A204.1 (cell line): ENCODE measurements around the gene SPA17.

ENCODE experiments used
- FAIRE-seq: peaks from 2 replicates; lab custom pipeline; 2012; peaks lifted over from hg19 to GRCh38; lab: Jason Lieb, UNC

Gene SPA17

DNA sequence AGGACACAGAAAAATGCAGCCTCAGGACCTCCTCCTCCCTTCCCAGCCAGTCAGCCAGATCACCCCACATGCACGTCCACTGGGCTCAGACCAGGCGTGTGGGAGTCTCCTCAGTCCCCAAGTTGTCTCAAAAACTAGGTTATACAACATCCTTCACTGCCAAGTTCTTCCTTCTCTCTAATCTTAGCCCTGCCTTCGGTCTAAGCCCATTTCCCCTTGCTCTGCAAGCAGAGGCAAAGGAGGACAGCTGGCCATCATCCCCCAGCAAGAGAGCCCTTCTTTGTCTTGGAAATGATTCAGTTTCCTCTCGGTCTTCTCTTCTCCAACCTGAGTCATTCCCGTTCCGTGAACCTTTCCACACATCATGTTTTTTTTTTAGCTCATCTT lies 52.0 kb downstream of the SPA17 start:
- no peak for FAIRE-seq

DNA sequence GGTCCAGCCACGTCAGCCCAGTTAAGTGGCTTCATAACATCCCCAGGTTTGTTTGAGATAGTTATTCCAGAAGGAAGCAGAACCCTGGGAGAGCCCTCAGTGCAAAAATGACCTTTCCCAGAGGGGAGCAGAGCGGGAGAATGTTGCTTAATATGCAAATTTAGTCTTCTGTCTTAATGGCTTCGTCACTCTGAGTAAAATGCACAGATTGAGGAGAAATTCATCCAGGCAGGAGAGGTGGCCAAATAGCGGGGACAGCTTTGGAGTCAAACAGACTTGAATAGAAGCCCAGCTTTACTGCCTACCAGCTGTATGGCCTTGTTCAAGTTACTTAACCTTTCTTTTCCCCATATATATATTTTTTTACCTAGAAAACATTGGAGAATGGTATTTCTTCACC lies 53.8 kb downstream of the SPA17 start:
- no peak for FAIRE-seq

DNA sequence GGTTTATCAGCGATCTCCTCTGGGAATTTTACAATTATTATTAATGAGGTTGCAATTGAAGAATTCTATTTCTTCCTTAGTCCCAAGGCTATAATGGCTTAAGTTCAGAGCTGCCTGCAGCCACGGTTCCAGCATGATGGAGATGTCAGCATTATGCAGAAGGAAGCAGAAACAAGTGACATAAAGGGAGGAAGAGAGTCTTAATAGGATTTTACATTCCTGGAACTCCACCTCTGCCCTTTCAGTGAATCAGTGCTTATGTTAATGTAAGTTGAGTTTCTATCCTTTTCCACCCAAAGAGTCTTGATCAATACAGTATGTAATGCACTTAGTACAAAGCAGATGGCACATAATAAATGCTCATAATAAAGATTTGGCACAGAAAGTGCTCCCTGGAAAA lies 54.4 kb downstream of the SPA17 start:
- FAIRE-seq, result no peak

DNA sequence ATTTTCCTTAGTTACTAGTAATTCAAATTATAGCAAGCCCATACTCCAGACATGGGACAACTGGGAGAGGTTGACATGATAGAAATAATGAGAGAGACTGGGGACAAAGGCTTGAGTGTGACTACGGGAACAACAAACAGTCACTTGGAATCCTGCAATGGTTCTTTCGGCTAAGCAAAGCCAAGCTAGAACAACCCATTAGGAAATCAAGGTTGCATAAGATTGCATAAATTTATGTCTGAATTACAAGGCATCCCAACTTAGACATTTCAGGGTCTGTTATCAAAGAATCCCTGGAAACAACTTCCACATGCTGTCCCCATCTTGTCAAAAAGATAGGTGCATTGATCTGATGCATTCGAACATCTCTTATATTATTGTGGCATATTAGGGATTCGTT lies 55.9 kb downstream of the SPA17 start:
- no peak for FAIRE-seq

DNA sequence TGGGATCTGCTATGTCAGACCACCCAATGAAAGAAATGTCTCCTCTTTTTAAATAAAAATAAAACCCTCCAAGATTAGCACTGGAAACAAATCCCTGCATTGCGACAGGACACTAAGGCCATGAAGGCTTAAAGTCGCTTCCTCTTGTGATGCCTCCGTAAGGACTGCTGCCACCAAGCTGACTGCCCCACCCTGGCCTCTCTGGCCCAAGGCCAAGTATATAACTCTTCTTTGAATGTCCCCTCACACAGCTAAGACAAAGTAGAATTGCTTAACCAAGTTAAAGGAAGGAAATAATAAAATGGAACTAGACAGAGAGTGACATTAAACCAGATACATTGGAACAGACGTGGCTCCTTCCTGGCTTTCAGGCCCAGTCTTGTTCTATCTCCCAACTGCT lies 58.5 kb downstream of the SPA17 start:
- FAIRE-seq, result no peak

DNA sequence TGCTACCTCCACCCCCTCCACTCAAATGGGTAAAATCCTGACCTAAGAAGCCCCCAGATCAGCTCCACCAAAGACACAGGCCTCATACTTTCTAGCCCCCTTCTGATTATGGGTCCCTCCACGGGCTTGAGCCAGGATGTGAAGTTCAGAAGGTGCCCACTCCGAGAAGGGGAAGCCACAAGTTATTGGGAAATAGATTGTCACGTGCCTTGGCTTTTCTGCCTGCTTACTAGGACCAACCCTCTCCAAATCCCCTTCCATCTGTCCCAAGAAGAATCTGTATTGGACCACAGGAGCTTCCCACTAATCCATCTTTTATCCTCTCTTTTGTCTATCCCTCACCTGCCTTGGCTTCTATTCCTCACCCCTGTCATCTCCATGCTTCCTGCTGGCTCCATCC lies 63.0 kb downstream of the SPA17 start:
- FAIRE-seq, result no peak

DNA sequence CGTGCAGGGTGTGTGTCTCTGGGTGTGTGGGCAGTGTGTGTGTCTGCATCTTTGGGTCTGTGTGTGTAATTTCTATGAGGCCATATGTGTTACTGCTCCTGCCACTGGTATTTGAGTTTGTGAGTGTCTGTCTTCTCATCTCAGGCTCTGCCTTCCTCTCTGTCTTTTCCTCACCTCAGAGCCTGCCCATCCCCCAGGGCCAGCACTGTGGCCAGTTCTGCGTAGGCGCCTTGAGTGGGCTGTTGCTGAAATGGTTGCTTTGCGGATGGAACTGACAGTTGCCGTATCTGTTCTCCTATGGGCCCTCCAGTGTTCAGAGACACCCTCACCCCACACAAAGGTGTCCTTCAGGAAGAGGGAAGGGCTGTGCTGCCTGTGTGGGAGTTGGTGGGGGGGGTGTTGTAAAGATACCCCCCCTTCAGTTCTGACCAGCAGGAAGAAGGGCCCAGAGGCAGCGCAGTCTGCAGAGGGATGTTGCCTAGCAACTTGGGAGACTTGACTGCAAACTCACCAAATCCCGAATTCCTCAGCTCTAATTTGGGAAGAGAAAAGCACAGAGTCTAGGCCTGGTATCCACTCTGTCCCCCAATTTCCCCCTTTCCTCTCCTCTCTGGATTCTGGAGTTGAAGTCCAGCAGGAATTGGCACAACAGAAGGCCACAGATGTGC lies 64.1 kb downstream of the SPA17 start:
- no peak for FAIRE-seq

DNA sequence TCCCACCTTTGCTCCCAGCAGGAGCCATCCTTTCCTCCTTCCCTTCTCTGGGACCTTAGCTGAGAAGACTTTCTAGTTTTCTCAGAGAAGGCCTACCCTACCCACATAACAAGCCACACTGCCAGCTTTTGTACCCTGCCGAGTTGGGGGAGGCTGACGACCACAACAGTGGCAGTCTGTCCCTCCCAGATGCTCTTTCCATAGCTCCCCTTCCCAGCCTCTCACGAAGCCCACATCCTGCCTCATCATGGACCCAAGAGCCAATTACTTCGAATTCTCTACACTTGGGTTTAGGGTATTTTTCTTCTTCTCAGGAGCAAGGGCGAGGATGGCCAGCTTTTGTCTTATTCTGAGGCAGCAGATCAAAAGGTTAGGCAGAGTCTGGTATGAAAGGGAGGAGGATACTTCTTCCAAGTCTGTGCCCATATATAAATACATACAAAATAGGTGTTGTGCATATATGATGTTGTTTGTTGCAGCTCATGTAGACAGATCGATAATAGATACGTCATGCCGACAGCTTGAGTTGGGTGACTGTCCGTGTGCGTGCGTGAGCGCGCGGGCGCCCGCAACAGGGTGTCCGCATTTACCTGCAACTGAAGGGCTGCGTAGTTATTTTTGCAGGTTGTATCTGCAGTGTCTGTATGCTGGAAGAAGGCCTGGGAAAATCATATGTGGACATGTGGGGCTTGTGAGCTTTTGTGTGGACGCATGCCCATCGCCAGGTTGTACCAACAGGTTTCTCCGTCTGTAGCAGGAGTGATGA lies 65.2 kb downstream of the SPA17 start:
- FAIRE-seq, result no peak

DNA sequence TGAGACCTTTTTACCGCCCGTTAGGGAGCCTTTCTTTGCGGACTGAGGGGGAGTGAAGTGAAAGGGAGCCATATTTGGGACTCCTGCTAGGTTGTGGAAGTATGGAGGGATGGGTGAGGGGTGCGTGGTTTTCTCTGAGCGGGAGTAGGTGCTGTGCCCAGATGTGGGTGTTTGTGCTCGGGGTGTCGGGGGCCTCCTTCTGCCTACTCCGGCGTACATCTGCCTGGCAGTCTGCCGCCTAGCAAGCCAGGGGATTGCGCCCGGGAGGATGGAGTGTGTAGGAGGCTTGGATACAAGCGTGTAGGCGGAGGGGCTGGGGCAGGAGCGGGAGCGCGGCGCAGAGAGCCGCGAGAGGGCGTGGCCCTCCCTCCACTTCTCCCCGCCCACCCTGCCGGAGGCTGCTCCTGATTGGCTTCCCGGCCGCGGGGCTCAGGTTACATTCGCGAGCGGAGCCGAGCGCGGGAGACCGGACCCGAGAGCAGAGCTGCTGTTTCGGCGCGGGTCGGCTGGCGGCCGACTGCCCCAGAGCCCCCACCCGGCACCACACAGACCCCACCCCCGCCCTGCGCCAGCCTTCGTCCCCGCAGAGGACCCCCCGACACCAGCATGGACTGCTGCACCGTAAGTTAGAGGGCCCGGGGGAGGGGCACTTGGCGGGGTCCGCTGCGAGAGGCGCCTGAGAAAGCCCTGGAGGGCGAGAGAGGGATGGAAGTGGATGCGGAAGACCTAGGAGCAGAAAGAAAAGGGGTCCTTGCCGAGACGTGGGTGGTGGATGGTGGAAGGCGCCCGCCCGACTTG lies 66.0 kb downstream of the SPA17 start, which contains the start of gene NRGN:
Gene NRGN (plus strand): TSS at position 464 of the 798 bp plus-strand sequence. CDS start 143 bp downstream, at position 607.
- FAIRE-seq, result no peak

DNA sequence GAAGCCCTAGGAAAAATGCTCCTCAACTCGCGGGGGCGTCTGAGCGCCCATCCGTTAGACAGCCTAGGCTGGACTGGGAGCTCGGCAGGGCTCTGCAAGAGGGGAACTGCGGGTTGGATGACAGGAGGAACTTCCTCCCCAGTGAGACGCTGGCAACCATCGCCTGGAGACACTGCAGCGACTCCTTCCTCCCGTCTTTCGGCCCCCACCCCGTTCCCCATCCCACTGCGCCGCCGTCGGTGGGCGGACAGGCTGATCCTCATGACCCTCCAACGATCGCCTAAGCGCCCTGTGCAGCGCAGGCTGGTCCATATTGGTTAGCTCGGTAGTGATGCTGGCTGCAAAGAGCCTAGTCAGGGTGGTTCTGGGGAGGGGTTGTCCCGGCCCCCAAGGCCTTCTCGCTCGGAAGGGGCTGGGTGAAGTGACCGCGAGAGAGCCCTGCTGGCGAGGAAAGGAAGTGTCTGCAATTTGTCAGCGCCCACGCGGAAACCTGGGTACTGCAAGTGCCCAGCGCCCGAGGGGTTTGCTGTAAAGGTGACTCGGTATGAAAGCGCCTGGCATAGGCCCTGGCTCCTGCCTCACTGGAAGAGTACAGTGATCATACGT lies 66.7 kb downstream of the SPA17 start:
- FAIRE-seq, result no peak

DNA sequence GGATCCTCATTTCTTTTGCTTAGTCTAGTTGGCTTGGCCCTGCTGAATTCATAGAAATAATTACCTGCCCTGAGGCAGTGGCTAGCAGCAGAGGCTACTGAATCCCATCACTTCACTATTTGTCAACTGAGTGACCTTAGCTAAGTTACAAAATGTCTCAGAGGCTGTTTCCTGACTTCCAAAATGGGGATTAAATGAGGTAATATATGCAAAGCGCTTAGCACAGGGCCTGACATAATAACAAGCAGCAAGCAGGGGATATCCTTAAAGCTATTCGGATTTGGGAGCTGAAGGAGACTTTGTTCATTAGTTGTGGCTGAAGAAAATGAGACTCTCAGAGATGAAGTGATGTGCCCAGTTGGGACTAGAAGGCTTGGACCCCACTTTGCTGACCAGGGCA lies 68.9 kb downstream of the SPA17 start:
- no peak for FAIRE-seq

DNA sequence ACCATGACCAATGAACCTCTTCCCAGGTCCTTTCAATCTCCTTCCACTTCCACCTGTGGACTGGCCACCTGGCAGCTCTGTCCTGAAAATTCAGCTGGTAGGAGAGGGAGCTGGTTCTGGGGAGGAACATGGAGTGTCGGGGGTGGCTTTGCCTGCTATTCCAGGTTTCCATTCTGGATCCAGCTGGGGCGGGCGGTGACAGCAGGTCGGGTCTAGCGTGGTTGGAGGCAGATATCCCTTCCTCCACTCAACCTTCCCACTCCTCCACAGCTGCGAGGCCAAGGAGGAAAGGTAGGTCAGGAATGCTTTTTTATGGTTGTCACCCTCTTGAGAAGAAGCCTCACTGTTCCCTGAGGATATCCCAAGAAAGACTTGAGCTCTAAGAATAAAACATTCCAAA lies 69.3 kb downstream of the SPA17 start:
- no peak for FAIRE-seq

DNA sequence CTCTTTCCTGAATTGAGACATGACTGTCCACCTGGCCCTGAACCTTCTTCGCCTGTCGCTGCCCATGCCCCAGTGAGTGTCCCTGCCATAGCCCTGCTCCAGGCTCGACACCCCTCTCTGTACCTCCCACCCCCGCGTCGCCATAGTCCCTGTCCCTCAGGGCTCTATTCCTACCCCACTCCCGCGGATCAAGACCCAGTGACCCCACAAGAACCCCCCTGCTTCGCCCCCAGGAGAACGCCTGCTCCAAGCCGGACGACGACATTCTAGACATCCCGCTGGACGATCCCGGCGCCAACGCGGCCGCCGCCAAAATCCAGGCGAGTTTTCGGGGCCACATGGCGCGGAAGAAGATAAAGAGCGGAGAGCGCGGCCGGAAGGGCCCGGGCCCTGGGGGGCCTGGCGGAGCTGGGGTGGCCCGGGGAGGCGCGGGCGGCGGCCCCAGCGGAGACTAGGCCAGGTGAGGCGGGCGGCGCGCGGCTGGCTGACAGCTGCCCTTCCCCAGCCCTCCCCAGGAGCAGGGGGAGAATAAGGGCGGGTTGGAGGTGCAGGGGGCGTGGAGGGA lies 71.6 kb downstream of the SPA17 start:
- no peak for FAIRE-seq

DNA sequence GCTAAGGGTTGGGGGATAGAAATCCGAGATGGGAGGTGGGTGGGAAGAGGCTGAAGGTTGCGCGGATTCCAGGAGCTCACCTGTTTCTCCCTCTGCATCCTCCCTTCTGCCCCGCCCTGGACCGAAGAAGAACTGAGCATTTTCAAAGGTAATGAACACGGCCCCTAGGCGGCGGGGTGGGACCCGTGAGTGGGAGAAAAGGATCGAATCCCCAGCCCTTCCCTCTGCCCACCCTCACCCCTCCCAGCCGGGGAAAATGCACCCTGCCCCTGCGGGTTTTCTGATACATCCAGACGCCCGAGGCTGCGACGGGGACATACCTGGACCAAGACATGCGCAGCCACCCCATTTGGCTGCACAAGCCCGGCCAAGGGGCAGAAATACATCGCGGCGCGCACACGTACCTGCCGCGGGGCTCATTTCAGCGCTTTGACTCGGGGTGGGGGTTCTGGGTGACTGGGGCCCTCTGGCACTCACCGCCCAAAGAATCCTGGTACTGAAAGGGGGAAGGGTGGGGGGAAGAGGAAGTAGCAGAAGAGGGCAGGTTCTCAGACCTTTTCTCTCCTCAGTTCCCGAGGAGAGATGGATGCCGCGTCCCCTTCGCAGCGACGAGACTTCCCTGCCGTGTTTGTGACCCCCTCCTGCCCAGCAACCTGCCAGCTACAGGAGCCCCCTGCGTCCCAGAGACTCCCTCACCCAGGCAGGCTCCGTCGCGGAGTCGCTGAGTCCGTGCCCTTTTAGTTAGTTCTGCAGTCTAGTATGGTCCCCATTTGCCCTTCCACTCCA lies 72.3 kb downstream of the SPA17 start:
- FAIRE-seq, result no peak

DNA sequence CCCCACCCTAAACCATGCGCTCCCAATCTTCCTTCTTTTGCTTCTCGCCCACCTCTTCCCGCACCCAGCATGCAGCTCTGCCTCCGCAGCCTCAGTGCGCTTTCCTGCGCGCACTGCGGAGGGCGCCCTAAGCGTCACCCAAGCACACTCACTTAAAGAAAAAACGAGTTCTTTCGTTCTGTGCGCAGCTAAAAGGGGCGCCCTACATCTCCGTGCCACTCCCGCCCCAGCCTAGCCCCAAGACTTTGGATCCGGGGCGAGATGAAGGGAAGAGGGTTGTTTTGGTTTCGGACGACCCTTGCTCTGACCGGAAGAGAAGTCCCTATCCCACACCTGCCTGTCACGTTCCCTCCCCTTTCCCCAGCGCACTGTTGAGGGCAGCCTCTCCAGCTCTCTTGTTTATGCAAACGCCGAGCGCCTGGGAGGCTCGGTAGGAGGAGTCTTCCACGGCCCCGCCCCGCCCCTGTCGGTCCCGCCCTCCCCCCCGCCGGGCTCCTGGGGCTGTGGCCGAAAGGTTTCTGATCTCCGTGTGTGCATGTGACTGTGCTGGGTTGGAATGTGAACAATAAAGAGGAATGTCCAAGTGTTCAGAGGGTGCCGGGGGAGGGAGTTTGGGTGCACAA lies 73.0 kb downstream of the SPA17 start:
- no peak for FAIRE-seq
